SK-N-SH (cell line): ENCODE measurements around the gene KY.

Source experiments
- CTCF ChIP-seq: fragments of 200-600 bp; sonication (generic); IDR thresholded peaks from 2 replicates; pipeline ENCODE4 v1.6.1; 2017; ENCODE audit warnings: antibody characterized with exemption, mild to moderate bottlenecking, moderate library complexity
- NFIC ChIP-seq: IDR thresholded peaks from 2 replicates; pipeline ENCODE4 v1.4.0; 2012; ENCODE audit warnings: borderline replicate concordance

GRCh38 chr3:134579141-134579665, 71.6 kb downstream of the KY start:
- no peak for TF ChIP-seq CTCF
- no peak for TF ChIP-seq NFIC
